ENCODE measurements around the gene RAD51B.
"Not testable (repeated sequence)": the region's sequence is repeated elsewhere in the genome, so short reads cannot be mapped to it uniquely, and the experiment has no call there.

The RAD51B gene

DNA sequence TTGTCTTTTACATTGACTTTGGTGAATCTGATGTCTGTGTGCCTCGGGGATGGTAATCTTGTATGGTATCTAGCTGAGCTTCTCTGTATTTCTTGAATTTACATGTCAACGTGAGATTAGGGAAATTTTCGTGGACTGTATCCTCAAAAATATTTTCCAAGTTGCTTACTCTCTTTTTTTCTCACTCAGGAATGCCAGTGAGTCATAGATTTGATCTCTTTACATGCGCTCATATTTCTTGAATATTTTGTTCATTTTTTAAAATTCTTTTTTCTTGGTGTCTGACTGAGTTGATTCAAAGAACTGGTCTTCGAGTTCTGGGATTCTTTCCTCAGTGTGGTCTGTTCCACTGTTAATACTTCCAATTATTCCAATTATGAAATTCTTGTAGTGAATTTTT is 207.7 kb downstream of the RAD51B start:
- no peak for DNase-seq (ENCODE audit: low read depth)

DNA sequence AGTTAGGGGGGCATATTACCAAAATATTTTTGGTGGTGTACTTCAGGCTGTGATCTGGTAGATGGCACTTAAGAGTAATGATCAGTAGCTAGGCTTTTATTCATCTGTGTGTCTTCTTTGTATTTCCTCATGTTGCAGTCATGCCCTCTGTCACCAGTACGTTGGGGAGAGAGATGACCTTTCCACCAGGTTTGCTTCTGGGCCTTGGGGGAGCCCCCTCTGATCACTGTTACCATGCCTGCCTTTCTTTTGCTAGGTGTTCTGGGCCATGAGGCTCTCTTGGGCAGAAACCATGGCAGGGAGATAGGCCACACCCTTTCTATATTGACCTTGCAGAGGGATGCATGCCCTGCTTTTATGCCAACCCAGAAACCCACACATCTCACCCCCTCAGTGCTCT is 208.5 kb downstream of the RAD51B start:
- no peak for DNase-seq (ENCODE audit: low read depth)

DNA sequence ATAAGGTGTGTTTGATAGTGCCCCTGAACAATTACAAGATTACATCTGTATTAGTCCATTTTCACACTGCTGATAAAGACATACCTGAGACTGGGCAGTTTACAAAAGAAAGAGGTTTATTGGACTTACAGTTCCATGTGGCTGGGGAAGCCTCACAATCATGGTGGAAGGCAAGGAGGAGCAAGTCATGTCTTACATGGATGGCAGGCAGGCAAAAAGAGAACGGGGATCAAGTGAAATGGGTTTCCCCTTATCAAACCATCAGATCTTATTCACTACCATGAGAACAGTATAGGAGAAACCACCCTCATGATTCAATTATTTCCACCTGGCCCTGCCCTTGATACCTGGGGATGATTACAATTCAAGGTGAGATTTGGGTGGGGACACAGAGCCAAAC is 211.4 kb downstream of the RAD51B start:
- DNase-seq (ENCODE audit: low read depth), result not testable (repeated sequence)

DNA sequence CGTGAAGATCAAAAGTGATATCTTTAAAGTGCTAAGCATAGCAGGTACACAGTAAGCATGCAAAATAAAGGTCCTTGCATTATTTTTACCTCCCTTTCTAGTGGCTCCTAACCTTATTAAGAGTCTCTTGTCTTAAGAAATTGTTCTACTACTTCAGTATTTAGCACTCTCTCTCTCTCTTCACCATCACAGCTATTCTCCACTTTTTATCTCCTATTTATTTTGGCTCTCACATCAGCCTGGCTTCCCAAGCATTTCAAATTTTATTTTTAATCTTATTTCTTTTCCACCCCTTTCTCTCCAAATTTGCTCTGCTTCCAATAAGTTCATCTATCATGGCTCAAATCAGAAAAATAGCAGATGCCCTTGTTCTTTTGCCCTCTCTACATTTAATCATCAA is 212.6 kb downstream of the RAD51B start:
- DNase-seq (ENCODE audit: low read depth), result no peak

DNA sequence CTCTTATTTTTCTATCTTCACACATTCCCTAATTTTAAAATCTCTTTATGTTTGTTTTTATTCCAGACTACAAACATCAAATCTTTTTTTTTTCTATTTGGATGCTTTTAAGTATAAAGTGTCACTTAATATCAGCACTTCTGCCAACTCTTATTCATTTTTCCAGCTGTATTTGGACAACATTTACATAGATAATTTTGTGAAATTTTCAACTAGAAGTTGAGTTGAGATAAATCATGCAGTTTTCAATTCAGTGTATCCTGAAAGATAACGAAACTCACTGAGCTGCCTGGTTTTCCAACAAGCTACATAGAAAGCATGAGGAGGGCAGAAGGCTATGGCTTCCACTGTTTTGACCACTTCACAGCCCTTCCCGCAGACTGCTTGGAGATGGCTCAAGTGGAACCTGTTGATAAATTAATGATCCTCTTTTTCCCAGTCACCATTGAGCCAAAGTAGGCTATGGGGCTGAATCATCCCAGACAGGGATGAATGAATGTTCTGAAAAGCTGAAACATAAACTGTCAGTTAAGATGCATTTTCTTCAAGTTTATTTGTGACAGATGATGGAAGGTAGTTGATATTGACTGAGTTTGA is 213.9 kb downstream of the RAD51B start:
- DNase-seq (ENCODE audit: low read depth), result no peak

DNA sequence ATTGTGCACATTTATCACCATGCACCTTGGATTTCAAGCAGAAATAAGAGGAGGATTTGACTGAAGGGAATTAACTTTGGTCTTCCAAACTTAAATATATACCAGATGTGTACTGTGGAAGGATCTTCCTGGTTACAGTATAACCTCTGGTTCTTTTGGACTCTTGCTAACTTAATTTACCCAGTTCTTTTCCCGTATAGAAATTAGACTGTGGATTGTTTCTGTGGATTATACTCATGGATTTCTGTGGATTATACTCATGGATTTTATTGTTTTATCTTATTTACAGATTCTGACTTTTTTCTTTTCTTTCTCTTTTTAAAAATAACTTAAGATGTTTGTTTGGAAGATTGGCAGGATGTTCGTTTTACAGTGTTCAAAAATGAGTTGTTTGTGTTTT is 215.3 kb downstream of the RAD51B start:
- no peak for DNase-seq (ENCODE audit: low read depth)

DNA sequence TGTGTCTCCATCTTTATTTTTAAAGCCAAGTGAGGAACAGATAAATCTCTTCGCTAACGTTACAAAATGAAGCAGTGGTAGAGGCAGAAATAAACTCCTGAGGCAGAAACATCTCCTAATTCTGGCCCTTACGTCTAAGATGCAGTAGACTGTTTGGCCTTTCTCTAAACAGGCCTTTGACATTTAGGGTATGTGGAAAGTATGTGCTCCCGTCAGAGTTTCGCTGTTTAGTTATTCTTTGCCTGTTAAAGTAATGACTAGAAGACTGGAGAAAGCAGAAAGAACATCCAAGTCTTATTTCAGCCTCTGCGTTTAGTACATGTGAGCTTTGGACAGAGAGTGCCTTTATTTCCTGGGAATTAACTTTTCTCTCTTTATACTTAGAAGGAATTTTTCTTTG is 216.6 kb downstream of the RAD51B start:
- no peak for DNase-seq (ENCODE audit: low read depth)

DNA sequence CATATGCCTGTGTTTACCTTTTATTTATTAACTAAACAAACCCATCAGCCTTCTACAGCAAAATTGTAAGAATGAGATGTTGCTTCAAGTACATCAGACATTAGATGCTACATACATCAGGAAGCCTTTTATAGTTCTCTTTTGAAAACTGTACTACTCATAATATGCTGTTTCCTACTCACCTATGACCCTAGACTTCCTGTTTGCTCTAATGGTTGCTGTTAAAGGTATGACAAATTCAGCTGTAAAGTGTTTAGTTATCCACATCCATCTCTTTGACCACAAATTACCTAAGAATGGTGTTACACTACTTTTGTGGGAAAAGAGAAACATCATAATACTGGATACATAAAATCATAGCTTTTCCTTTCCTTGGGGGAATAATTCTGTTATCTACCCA is 220.0 kb downstream of the RAD51B start:
- no peak for DNase-seq (ENCODE audit: low read depth)

DNA sequence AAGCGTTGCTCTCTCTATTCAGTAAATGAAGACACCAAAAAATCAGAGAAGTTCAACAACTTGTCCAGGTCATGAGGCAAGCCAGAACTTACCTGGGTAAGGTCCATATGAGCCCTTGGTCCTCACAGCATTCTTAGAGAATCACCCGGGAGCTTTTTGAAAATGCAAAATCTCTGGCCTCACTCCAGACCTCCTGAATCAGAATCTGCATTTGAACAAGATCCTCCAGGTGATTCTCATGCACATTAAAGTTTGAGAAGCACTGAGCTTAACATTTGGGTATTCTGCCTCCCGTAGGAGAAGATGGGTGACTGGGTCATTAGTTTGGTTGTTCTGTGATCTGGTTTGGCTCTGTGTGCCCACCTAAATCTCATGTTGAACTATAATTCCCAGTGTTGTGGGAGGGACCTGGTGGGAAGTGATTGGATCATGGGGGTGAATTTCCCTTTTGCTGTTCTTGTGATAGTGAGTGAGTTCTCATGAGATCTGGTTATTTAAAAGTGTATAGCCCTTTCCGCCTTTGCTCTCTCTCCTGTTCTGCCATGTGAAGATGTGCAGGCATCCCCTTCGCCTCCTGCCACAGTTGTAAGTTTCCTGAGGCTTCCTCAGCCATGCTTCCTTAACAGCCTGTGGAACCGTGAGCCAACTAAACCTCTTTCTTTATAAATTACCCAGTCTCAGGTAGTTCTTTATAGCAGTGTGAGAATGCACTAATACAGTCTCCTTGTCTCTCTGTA is 221.2 kb downstream of the RAD51B start:
- DNase-seq (ENCODE audit: low read depth), result no peak

DNA sequence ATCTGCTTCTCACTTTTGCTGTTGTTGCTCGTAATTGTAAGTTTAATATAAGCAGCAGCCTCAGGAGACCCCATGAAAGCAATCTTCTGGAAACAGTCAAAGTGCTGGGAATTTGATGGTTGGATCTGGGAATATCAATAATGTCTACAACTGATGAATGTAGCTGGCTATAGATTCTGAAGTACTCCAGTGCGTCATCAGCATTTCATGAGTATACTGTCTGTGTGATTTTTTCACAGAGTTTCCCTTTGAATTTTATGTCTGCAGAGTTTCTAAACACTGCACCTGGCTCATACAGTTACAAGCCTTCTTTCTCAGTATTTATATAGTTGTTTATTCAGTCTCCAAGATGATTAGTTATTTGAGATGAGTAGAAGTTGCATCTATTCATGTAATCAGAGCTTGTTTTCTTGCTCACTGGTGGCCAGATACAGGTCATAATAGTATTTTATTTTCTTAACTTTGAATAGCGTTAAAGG is 222.3 kb downstream of the RAD51B start:
- DNase-seq (ENCODE audit: low read depth), result no peak

DNA sequence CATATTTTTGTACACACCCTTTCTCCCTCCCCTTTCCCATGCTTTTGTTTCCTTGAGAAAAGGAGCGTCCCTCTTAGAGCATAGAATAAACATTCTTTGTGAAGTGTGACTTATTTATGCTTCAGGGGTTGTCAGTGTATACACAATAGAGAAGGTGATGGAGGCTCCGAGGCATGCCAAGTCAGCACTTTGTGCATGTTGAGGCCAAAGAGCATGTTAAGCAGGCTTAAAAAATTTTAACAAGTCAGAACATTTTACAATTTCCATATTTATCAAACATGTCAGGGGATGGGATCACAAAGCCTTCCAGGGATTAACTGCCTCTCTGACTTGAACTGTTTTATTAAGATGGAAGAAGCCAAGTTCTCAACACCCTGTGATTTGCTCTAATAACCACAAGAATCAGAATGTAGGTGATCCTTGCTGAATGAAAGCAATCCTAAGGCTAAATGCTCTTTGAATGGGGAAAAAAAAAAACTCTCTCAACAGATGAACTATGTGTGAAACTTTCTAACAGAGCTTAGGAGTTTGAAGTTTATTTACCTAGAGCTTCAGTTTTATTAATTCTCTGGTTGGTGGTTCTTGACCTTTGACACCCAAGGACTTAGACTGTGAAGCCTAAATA is 223.1 kb downstream of the RAD51B start:
- DNase-seq (ENCODE audit: low read depth), result no peak

DNA sequence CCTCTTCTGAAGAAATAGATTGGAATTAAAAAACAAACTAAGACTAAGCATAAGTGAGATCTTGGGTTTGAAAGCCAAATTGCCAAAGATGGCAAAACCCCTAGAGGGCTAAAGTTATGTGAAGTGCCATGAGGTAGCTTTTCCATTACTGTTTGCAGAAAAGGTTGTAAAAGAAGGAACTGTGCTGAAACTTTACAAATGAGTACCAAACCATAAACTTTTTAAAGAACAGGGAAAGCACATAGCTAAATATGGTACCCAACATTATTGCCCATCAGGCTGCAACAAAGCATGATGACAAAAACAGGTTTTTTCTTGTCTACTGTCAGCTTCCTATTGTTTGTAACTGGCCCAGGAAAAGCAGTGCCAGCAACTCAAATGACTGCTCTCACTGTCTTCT is 224.2 kb downstream of the RAD51B start:
- no peak for DNase-seq (ENCODE audit: low read depth)

DNA sequence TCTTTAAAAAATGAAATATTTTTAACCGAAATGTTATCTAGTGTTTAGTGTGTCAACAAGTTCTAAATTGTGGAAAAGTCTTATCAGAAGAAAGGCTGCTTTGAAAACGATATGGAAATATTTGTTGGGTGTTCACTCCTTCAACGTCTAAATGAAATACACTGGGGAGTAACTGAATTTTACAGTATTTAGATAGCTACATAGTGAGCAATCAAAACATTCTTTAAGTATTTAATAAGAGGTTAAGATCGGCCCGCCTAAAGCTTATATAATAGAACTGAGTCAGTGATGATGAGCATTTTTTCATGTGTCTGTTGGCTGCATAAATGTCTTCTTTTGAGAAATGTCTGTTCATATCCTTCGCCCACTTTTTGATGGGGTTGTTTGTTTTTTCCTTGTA is 228.3 kb downstream of the RAD51B start:
- peak; percentile 22 for DNase-seq (ENCODE audit: low read depth)

DNA sequence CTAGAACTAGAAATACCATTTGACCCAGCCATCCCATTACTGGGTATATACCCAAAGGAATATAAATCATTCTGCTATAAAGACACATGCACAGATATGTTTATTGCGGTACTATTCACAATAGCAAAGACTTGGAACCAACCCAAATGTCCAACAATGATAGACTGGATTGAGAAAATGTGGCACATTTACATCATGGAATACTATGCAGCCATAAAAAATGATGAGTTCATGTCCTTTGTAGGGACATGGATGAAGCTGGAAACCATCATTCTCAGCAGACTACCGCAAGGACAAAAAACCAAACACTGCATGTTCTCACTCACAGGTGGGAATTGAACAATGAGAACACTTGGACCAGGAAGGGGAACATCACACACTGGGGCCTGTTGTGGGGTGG is 229.2 kb downstream of the RAD51B start:
- DNase-seq (ENCODE audit: low read depth), result not testable (repeated sequence)

DNA sequence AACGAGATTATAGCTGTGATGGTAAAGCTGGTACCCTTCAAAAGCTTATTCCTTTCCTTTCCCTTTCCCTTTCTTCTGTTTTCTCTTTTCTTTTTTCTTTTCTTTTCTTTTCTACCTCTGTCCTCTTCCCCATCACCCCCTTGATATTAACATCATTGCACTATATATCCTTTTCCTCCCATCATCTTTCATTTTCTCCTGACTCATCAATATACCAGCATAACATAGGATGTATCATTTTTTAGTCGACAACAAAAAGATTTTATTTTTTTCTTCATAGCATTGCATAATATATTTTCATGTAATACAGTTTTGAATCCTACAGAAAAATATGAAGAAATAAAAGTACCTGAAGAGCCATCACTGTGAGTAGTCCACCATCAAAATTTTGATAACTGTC is 230.6 kb downstream of the RAD51B start:
- DNase-seq (ENCODE audit: low read depth), result no peak

DNA sequence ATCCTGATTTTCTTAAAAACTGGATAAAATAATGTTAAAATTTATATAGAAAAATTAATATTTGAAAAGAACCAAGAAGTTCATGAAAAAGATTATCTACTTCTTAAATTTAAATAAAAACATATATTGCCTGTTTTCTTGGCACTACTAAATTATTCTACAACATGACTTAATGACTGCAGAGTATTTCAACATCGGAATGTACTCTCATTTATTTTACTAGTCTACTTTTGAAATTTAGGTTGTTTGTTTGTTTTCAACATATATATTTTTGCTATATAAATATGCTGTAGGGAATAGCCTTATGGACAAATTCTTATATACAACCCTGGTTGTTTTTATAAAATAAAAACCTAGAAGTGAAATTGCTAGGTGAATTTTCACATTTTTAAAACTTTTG is 231.6 kb downstream of the RAD51B start:
- DNase-seq (ENCODE audit: low read depth), result no peak

DNA sequence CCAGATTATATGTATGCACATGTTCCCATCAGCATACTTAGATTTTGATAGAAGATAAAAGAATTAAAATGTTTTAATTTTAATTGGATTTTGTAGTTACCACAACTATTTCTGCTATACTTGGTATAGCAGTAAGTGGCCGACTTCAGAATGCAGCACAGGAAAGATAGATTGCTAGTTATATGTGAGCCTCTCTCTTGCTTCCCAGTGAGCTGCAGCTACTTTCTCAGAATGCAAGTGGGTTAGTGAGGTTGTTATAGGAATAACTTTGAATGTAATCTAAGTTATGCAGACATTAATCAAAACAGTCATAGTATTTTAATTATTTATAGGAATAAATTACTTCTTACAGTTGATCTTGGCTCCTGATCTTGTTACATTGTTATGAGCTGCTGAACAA is 240.6 kb downstream of the RAD51B start:
- DNase-seq (ENCODE audit: low read depth), result no peak

DNA sequence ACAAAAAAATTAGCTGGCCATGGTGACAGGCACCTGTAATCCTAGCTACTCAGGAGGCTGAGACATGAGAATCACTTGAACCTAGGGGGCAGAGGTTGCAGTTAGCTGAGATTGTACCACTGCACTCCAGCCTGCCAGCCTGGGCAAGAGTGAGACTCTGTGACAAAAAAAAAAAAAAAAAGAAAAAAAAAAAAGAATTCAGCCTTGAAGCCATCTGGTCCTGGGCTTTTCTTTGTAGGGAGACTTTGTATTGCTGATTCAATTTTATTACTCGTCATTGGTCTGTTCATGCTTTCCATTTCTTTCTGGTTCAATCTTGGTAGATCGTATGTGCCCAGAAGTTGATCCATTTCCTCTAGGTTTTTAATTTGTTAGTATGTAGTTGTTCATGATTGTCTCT is 243.1 kb downstream of the RAD51B start:
- no peak for DNase-seq (ENCODE audit: low read depth)

DNA sequence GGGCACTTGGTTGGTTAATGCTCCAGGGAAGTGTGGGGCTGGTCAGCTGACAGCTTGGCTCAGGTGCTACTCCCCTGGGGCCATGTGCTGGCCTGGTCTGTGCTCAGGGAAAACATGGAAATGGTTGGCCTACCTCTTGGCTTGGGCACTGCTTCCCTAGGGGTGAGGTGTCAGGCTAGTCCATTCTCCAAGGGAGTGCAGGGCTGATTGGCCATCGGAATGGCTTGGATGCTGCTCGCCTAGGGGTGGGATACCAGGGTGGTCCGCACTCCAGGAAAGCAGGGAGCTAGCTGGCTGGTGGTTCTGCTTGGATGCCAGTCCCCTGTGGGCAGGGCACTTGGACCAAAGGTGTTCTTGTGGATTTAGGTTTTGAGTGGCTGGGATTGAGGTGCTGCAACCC is 245.7 kb downstream of the RAD51B start:
- no peak for DNase-seq (ENCODE audit: low read depth)

DNA sequence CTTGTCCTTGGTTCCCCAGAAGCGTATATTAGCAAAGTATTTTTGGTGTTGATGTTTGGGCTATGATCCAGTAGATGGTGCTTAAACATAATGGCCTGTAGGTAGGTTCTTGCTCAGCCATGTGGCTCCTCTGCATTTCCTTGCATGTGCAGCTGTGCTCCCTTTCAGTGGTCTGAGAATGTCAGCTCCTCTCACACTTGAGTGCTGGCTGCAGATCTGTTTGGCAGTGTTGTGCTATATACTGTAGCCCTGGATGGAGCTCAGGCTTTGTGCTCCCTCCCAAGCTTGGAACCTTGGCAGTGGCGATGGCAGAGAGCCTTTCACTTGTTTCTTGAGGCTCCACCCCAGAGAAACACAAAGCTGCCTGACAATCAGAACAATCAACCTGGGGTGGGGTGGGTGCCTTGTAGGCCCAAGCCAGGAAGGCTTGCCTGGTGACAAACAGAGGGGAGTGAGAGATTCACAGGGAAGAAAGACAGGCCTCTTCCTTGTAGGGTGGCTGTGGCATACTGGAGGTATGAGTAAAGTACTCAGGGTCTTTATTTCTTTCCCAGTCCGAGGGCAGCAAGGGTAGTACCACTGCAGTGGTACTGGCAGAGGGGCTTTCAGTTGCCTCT is 255.3 kb downstream of the RAD51B start:
- no peak for DNase-seq (ENCODE audit: low read depth)

DNA sequence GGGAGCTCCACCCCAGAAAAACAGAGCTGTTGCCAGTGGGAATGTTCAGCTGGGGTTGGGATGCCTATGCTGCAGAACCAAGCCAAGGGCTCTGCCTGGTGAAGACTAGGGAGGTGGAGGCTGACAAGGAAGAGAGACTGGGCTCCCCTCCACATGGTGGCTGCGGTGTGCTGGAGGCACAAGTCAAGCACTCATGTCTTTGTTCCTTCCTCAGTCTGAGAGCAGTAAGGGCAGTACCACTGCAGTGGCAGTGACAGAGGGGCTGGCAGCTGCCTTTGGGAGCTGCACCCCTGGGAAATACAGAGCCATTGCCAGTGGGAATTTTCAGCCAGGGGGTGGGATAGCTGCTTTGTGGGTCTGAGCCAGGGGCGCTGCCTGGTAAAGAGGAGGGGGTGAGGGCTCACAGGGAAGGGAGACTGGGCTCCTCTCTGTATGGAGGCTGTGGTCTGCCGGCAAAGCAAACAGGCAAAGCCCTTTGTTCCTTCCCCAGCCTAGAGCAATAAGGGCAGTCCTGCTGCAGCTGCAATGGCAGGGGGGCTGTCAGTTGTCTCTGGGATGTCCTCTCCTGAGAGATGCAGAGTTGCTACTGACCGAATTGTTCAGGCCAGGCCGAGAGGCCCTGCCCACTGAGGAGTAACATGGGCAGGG is 255.9 kb downstream of the RAD51B start:
- no peak for DNase-seq (ENCODE audit: low read depth)

DNA sequence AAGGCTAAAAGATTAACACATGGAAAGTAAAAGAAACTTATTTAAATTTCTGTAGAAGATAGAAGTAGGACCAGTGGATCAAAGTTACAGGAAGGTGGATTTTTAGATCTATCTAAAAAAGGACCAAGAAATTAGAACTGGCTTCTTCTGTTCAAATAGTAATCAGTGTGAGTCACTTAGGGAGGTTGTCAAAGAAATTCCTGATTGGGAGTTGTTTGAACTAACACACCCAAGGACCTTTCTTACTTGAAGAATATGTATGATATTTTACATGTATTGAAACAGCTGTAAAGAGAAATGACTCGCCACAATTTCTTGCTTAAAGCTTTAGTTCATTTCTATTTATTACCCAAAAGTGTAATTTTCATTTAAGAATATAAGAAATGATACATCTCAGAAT is 256.9 kb downstream of the RAD51B start:
- DNase-seq (ENCODE audit: low read depth), result peak; percentile 23

Data from HS-5 (cell line).